Fibroblast of lung (primary cell): ENCODE results near the gene TANGO6. TPM values are rescaled to one million over a fixed set of nuclear protein-coding genes. Genes with fewer than 3 reads are reported as not detected.

Source experiments
- DNase-seq, 2 donors: peaks; one replicate each; pipeline versions ENCODE4 v3.0.0 to v3.0.0-alpha.2; 2010; ENCODE audit warnings: low read depth in 2 of 2
- H2AFZ ChIP-seq: 2 replicates; pipeline ENCODE4 v1.5.1; 2012; ENCODE audit warnings: low read length, control low read depth, inconsistent platforms
- H3K27ac ChIP-seq: 2 replicates; pipeline ENCODE4 v1.5.1; 2011; ENCODE audit warnings: low read length, control low read depth; ENCODE audit not compliant: insufficient read depth
- H3K27me3 ChIP-seq: 2 replicates; pipeline ENCODE4 v1.5.1; 2011; ENCODE audit warnings: mild to moderate bottlenecking, low read length; ENCODE audit not compliant: control insufficient read depth, insufficient read depth
- H3K36me3 ChIP-seq: 2 replicates; pipeline ENCODE4 v1.5.1; 2011; ENCODE audit warnings: low read length; ENCODE audit not compliant: control insufficient read depth, insufficient read depth
- H3K4me1 ChIP-seq: 2 replicates; pipeline ENCODE4 v1.5.1; 2011; ENCODE audit warnings: low read length; ENCODE audit not compliant: control insufficient read depth, insufficient read depth; ENCODE audit errors: extremely low read depth
- H3K4me2 ChIP-seq: 2 replicates; pipeline ENCODE4 v1.5.1; 2011; ENCODE audit warnings: low read length, control low read depth; ENCODE audit not compliant: insufficient read depth; ENCODE audit errors: extremely low read depth
- H3K4me3 ChIP-seq, 4 experiments: fragments of 200-600 bp in 1 of 4; sonication (generic) in 1 of 4; replicated peaks in 1 of 4; 2 replicates each; pipeline ENCODE4 v1.5.1; 2011 to 2016; ENCODE audit warnings: low read length in 4 of 4, low read depth in 3 of 4, mild to moderate bottlenecking in 3 of 4, control low read depth in 2 of 4, inconsistent platforms in 1 of 4, mixed read lengths in 1 of 4; ENCODE audit not compliant: insufficient read depth in 1 of 4; ENCODE audit errors: control extremely low read depth in 1 of 4
- H3K79me2 ChIP-seq: 2 replicates; pipeline ENCODE4 v1.5.1; 2012; ENCODE audit warnings: mild to moderate bottlenecking, low read length, inconsistent platforms; ENCODE audit not compliant: control insufficient read depth, insufficient read depth
- H3K9ac ChIP-seq: 2 replicates; pipeline ENCODE4 v1.5.1; 2011; ENCODE audit warnings: mild to moderate bottlenecking, low read length, control low read depth; ENCODE audit not compliant: insufficient read depth
- H3K9me3 ChIP-seq: 2 replicates; pipeline ENCODE4 v1.5.1; 2012; ENCODE audit warnings: low read depth, low read length; ENCODE audit not compliant: control insufficient read depth, insufficient read depth
- H4K20me1 ChIP-seq: 2 replicates; pipeline ENCODE4 v1.5.1; 2011; ENCODE audit warnings: low read length; ENCODE audit not compliant: control insufficient read depth, insufficient read depth; ENCODE audit errors: extremely low read depth
- EZH2 ChIP-seq: IDR thresholded peaks from 2 replicates; pipeline ENCODE4 v1.5.1; 2012; ENCODE audit warnings: low read length, control low read depth, mild to moderate bottlenecking; ENCODE audit errors: missing control alignments
- polyA plus RNA-seq, 2 donors: library from polyadenylated mRNA; depleted of rRNA in 1 of 2; stranded (reverse) in 1 of 2; unstranded in 1 of 2; fragments of >200 nt; gene quantifications; 2 replicates each; pipeline ENCODE4 v1.2.1, GENCODE V29; 2011 to 2012; ENCODE audit warnings: missing spikeins in 1 of 2
- total RNA-seq: library from RNA; depleted of rRNA; stranded (reverse); fragments of >200 nt; gene quantifications from 2 replicates; pipeline ENCODE4 v1.2.1, GENCODE V29; 2014
- TF ChIP-seq, protein P1 (sequence below), 2 donors: IDR thresholded peaks in 1 of 2; conservative IDR thresholded peaks in 1 of 2; 1 replicate in 1 of 2; 2 replicates in 1 of 2; pipeline ENCODE4 v1.5.1; 2011 to 2012; ENCODE audit warnings: low read length in 2 of 2, control low read depth in 1 of 2, inconsistent platforms in 1 of 2, low read depth in 1 of 2, mild to moderate bottlenecking in 1 of 2

Gene TANGO6
- total and polyA plus RNA-seq, 2 donors (not counting 1 experiment from before 2014, with no cell fraction given) = 6.5 to 29.9 TPM

DNA sequence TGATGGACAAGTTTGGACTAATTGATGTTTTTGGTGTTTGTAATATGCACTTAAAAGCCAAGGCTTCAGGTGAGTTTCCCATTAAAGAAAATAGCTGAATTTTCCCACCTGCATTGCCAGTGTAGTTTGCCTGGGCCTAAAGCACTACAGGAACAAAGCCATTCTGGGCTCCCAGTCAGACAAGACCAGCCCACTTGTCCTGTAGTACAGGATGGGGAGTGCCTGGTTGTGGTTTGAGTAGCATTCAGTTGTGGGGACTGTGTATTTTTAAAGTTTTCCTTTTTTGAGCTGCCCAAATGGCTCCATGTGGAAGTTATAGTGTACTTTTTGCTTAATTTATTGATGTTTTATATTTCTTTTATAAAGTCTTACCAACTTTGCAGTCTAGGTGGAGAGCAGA is 91.7 kb downstream of the TANGO6 start:
- DNase-seq = peak in 1 of 2 donors; percentile 12
- Histone ChIP-seq H3K27me3 (no peaks in the 10 kb centered on the region), H4K20me1 (no peaks in the 10 kb centered on the region), H2AFZ (no peak overlapping the region), H3K36me3 (no peaks in the 10 kb centered on the region), H3K27ac (no peak overlapping the region), H3K9me3 (no peaks in the 10 kb centered on the region), H3K79me2 (no peaks in the 10 kb centered on the region), H3K4me2 (no peak overlapping the region), H3K4me3 (no peak overlapping the region), H3K4me1 (no peaks in the 10 kb centered on the region), H3K9ac (no peak overlapping the region)
- TF ChIP-seq, protein P1, sequence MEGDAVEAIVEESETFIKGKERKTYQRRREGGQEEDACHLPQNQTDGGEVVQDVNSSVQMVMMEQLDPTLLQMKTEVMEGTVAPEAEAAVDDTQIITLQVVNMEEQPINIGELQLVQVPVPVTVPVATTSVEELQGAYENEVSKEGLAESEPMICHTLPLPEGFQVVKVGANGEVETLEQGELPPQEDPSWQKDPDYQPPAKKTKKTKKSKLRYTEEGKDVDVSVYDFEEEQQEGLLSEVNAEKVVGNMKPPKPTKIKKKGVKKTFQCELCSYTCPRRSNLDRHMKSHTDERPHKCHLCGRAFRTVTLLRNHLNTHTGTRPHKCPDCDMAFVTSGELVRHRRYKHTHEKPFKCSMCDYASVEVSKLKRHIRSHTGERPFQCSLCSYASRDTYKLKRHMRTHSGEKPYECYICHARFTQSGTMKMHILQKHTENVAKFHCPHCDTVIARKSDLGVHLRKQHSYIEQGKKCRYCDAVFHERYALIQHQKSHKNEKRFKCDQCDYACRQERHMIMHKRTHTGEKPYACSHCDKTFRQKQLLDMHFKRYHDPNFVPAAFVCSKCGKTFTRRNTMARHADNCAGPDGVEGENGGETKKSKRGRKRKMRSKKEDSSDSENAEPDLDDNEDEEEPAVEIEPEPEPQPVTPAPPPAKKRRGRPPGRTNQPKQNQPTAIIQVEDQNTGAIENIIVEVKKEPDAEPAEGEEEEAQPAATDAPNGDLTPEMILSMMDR (conservative IDR thresholded peaks at IDR 0.05 in 1 of 2, IDR thresholded peaks at IDR 0.05 in 1 of 2; ENCODE audit: low read depth in 1 of 2, low read length in 2 of 2) = no peak
- TF ChIP-seq EZH2 = no peak

DNA sequence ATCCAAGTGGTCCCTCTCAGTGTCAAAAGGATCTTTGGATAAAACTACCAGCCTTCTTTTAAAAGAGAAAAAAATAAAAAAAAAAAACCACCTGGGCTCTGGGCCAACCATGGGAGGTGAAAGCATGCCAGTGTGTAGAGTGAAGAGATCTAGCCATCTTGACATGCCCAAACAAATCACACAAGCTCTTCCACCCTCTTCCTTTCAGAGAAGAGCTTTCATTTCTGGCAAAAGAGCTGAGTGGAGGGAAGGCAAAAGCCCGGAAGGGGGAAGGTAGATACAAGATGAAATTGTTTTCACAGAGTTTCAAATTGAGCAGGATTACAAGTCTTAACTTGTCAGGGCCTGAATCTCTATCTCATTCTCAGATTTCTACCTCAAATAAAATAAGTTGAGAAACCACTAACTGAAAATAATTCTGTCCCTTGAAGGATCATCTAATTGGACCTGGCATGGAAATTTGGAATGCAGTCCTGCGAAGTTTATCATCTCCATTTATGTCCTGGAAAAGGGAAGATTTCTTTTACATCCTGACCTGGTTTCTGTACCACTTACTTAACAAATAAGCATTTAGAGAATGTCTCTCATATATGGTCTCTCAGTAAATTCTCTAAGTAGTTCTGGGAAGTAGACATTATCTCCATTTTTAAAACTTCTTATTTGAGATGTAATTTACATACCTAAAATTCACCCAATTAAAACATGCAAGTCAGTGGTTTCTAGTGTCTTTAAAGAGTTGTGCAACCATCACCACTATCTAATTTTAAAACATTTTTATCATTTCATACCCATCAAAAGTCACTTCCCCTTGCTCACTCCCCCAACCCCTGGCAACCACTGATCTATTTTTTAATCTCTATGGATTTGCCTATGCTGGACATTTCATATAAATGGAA is 93.7 kb downstream of the TANGO6 start:
- Histone ChIP-seq H3K4me3 (no peak overlapping the region), H3K27ac (no peak overlapping the region), H3K79me2 (no peaks in the 10 kb centered on the region), H4K20me1 (no peaks in the 10 kb centered on the region), H2AFZ (no peak overlapping the region), H3K4me2 (no peak overlapping the region), H3K9me3 (no peaks in the 10 kb centered on the region), H3K36me3 (no peaks in the 10 kb centered on the region), H3K4me1 (no peaks in the 10 kb centered on the region), H3K27me3 (no peaks in the 10 kb centered on the region), H3K9ac (no peak overlapping the region)
- TF ChIP-seq, protein P1 (conservative IDR thresholded peaks at IDR 0.05 in 1 of 2, IDR thresholded peaks at IDR 0.05 in 1 of 2; ENCODE audit: low read depth in 1 of 2, low read length in 2 of 2) = no peak
- TF ChIP-seq EZH2 = no peak
- peak; percentile 18 to 54 for DNase-seq

DNA sequence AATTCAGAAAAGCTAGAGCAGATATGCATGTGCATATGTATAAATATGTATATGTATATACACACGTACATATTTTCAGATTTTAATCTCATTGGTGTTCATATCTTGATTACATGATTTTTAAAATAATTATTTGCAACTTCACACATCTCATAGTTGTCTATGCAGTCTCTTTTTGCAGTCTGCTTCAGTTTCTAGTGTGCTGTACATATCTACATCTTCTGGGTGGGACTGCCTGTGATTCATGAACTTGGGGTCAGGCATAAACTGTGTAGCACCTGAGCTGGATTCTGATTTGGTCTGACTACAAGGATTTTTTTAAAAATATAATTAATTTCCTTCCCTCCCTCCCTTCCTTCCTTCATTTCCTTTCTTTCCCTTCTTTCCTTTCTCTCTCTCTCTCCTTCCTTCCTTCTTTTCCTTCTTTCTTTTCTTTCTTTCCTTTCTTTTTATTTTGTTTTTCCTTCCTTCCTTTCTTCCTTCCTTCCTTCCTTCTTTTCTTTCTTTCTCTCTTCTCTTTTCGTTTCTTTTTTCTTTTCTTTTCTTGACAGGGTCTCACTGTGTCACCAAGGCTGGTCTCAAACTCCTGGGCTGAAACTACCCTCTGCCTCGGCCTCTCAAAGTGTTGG is 96.5 kb downstream of the TANGO6 start:
- Histone ChIP-seq H2AFZ (no peak overlapping the region), H3K4me1 (no peaks in the 10 kb centered on the region)

More for the DNA sequence above, 96.5 kb downstream of the TANGO6 start:
- DNase-seq = no peak
- no peak overlapping the region for H3K4me3 ChIP-seq
- H3K9me3 ChIP-seq = no peaks in the 10 kb centered on the region
- H3K27me3 ChIP-seq = no peaks in the 10 kb centered on the region
- H3K27ac ChIP-seq = no peak overlapping the region
- H3K79me2 ChIP-seq = no peaks in the 10 kb centered on the region
- H3K4me2 ChIP-seq = no peak overlapping the region
- H3K9ac ChIP-seq = no peak overlapping the region
- H3K36me3 ChIP-seq = no peaks in the 10 kb centered on the region
- H4K20me1 ChIP-seq = no peaks in the 10 kb centered on the region
- TF ChIP-seq EZH2 = no peak
- TF ChIP-seq, protein P1 (conservative IDR thresholded peaks at IDR 0.05 in 1 of 2, IDR thresholded peaks at IDR 0.05 in 1 of 2; ENCODE audit: low read depth in 1 of 2, low read length in 2 of 2) = no peak
